ENCODE results near the gene DIPK1A.

GRCh38 chr1:92901126-92901525 lies 60.1 kb downstream of the DIPK1A start:
- no peak for TF ChIP-seq CTCF (IDR thresholded peaks at IDR 0.05)
- TF ChIP-seq POLR2A (IDR thresholded peaks at IDR 0.05), result no peak
